Suppressor macrophage treated with lipopolysaccharide for 4 hours (primary cell): ENCODE measurements around the gene YKT6.

Source experiments
- DNase-seq: peaks from one replicate; pipeline ENCODE4 v3.0.0-alpha.2; 2020

Gene YKT6

GRCh38 chr7:44220358-44221112, 19.8 kb downstream of the YKT6 start:
- no peak for DNase-seq

GRCh38 chr7:44221231-44221791, 20.5 kb downstream of the YKT6 start:
- DNase-seq, result no peak

GRCh38 chr7:44222074-44222473, 21.3 kb downstream of the YKT6 start:
- no peak for DNase-seq

- DNase-seq, result no peak
Observed at GRCh38 chr7:44222776-44223261, 22.0 kb downstream of the YKT6 start.

- no peak for DNase-seq
Observed at GRCh38 chr7:44223362-44224079, 22.7 kb downstream of the YKT6 start.

- DNase-seq, result no peak
Observed at GRCh38 chr7:44224080-44224973, 23.5 kb downstream of the YKT6 start.

GRCh38 chr7:44224974-44225565, 24.3 kb downstream of the YKT6 start:
- no peak for DNase-seq

- DNase-seq, result no peak
Observed at GRCh38 chr7:44225566-44226395, 25.0 kb downstream of the YKT6 start.

- no peak for DNase-seq
Observed at GRCh38 chr7:44226396-44226753, 25.6 kb downstream of the YKT6 start.

- no peak for DNase-seq
Observed at GRCh38 chr7:44227911-44228310, 27.1 kb downstream of the YKT6 start.

- DNase-seq, result no peak
Observed at GRCh38 chr7:44228571-44229350, 28.0 kb downstream of the YKT6 start.

GRCh38 chr7:44229546-44230105, 28.8 kb downstream of the YKT6 start:
- DNase-seq, result no peak

- no peak for DNase-seq
Observed at GRCh38 chr7:44230286-44230685, 29.5 kb downstream of the YKT6 start.

- no peak for DNase-seq
Observed at GRCh38 chr7:44231088-44231487, 30.3 kb downstream of the YKT6 start.

GRCh38 chr7:44232396-44232795, 31.6 kb downstream of the YKT6 start:
- DNase-seq, result no peak

GRCh38 chr7:44232901-44233715, 32.3 kb downstream of the YKT6 start:
- no peak for DNase-seq

- DNase-seq, result no peak
Observed at GRCh38 chr7:44235066-44235465, 34.3 kb downstream of the YKT6 start.

- DNase-seq, result no peak
Observed at GRCh38 chr7:44235582-44236332, 35.0 kb downstream of the YKT6 start.

GRCh38 chr7:44236333-44236728, 35.6 kb downstream of the YKT6 start:
- peak; percentile 46 for DNase-seq
